Right renal pelvis (tissue), 4 donors: Measurements from ENCODE around the gene ATP23. TPM values are rescaled to one million over a fixed set of nuclear protein-coding genes. Genes with fewer than 3 reads are reported as not detected.

Source experiments
- DNase-seq, 4 donors: peaks; one replicate each; pipeline ENCODE4 v3.0.0-alpha.2; 2013; ENCODE audit warnings: low read depth in 4 of 4, low spot score in 3 of 4, missing footprints in 1 of 4
- polyA plus RNA-seq, 4 donors: library from polyadenylated mRNA; unstranded; fragments of 120-200 nt; gene quantifications; one replicate each; pipeline ENCODE4 v1.2.1, GENCODE V29; 2013; ENCODE audit not compliant: insufficient read length in 4 of 4

Gene ATP23
- polyA plus RNA-seq, 4 donors, result 9.5 to 12.4 (median 10.9) TPM

DNA sequence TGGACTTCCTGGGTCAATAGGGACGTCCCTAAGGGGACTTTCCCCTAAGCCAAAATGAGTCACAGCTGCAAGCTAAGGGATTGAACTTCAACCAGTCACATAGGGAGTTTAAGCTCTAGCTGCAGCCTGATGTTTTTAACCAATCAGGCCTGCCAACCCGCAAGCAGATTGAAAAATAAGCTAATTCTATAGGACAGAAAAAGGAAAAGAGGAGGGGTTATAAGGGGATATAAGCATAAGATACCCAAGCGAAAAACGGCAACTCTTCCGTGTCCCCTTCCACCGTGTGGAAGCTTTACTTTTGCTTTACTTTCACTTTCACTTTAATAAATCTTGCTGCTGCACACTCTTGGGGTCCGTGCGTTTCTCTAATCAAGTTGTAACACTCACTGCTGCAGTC lies 24.4 kb downstream of the ATP23 start:
- DNase-seq, result no peak

DNA sequence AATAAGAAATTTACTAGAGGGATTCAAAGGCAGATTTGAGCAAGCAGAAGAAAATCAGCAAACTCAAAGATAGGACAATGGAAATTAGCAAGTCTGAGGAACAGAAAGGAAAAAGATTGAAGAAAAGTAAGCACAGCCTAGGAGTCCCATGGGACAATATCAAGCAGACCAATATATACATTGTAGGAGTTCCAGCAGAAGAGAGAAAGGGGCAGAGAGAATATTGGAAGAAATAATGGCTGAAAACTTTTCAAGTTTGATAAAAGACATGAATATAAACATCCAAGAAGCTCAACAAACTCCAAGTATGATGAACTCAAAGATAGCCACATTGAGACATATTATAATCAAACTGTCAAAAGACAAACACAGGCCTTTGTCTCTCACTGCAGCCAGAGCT lies 25.2 kb downstream of the ATP23 start:
- DNase-seq, result no peak

DNA sequence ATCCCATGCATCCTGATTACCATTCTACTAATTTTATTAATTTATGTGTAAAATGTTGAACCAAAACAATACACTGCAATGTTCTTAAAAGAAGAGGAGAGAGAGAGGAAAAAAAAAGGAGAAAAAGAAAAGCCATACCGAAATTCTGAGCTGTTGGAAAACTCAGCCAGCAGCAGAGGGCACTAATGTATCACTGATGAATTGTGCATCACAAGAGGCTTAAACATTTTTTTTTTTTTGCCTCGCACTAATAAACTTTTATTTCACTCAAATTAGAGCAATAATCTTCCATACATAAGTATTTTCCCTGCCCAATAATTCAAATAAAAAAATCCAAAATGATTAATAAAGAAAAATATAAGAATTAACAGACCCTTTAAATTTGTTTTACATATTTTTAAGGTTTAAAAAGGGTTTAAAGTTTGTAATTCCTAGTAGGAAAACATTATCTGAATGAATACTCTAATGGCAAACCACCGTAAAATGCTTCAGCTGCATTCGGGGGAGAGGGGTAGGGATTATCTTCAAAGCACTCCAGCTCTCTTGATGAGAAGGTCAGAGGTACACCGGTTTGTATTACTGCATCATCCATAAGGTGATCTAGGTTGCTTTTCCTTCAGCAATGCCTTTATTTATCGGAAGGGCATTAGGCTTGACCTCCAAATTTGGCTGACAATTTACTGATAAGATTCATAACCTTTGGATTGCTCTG lies 41.9 kb downstream of the ATP23 start:
- peak; percentile 16 to 43 (median 34) for DNase-seq

DNA sequence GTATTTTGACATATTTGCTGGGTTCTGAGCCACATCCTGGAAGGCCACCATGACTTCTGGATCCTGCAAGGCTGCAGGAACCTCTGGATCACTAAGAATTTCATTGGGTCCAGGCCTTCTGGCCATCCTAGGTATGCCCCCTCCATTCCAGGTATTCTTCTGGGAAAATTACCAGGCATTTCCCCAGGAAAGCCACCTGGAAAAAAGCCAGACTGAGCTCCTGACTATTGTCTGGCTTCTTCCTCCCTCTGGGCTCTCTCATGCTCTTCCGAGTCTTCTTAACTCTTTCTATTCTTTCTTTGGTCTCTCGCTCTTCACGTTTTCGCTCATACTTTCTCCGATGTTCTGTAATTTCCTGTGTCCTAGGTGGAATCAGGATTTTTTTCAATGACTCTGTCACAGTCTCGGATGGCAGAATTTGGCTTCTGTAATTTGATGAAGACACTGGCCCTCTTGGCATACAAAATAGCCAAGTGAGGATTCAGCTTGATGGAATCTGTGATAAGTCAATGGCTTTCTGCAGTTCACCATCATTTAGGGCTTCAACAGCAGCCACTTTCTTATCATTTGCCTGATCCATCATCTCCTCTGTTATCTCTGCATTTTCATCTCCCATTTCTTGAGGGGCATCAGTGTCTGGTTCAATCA lies 42.6 kb downstream of the ATP23 start:
- DNase-seq, result no peak

DNA sequence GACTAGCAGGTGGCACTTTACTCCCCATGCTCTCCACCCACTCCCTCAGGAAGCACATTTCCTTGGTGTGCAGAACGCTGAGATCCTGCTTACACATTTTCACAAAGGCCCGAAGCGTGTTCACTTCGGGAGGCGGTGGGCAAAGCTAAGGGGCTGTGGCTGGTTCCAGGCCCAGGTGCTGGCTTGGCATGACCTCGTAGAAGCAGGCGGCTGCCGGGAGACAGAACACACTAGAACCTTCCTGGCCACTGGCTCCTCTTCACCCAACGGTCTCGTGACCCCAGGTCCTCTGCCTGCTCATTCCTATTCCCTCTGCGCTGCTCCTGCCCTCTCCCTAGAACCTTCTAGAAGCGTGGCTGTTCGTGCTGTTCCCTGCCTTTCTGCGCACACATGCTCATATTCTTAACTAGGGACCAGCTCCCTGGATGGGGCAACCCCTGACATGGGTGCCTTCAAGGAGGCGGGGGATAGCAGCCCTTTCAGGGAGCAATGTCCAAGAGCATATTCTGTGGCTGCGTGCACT lies 43.3 kb downstream of the ATP23 start:
- no peak for DNase-seq

DNA sequence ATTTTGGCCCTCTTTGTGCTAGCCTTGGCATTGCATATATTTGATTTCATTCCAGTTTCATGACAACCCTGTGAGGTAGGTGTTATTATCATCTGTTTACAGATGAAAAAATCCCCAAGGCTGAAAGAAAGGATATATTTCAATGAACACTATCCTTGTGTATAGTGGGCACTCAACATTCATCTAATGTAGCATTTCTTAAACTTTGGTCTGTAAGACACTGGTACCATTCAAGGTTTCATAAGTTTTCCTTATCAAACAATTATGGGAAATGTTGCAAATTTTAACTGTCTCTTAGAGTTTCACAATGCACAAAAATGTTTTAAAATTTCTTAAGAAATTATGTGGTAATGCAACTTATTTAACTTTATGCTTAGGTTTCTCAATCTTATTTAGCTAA lies 44.3 kb downstream of the ATP23 start:
- no peak for DNase-seq

DNA sequence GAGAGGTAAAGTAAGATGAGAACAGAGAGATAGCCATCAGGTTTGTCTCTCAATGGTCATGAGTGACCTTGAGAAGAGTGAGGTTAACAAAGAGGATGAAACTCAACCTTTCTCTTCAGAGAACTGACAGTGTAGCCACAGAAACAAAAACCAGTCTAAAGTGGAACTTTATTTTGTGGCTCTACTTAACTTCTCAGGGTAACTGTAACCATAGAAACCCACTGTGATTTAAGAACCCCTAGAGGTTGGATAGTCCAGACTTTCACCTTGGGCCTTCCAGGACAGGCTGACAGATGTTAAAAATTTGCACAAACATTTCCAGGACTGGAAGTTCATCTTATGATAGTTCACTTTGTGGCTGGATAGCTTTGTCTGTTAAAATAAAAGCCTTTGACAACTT lies 48.5 kb downstream of the ATP23 start:
- no peak for DNase-seq

DNA sequence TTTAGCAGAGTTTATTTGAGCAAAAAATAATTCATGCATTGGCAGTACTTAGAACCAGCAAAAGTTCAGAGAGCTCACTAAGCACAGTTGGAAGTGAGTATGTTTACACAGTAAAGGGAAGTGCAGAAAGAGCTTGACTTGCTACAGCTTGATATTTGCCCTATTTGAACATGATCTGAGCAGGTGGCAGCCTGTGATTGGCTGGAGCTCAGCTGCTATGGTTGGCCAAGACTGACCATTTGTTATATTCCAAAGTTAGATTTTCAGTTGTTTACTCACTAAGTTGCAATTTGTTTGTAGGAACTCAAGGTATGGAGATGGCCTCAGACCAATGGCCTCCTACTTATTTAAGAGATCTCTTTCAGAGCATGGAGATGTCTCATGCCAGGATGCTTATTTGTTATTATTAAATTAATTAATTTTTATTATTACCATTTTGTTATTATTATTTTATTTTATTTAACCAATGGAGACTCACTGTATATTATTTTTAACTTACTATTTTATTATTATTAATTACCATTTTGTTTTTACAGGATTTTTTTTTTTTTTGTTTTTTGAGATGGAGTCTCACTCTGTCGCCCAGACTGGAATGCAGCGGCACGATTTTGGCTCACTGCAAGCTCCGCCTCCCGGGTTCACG lies 49.0 kb downstream of the ATP23 start:
- DNase-seq, result no peak

DNA sequence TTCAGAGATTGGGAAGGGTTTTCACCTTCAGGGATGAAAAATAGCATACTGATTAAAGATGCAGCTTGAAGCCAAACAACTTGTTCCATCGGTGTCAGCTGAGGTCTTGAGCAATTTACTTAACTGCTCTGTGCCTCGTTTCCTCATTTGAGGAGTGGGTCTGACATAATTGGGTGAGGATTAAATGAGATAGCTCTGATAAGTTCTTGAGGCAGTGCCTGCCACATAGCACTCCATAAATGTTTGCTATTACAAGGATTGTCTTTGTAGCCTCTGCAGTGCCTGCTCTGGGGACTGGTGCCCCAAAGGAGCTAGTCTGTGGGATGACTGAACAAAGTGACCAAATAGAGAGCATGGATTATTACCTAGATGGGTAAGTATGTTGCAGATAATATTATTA lies 50.6 kb downstream of the ATP23 start:
- no peak for DNase-seq

DNA sequence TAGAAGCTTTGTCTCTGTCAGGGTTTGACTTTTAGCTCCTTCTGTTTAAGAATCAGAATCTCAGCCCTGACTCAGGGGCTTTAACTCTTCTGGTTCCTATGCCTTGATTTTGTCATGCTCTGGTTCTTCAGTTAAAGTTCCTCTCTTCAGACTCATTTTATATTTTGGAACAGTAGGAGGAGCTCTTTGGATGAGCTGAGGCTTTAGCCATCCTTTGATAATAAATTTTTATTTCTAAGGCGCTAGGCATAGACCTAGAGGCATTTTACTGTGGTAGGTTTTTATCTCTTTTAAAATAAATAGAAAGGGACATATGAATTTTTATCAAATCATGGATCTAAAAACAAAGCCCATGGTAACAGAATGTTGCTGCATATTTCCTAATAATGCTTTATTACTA lies 51.7 kb downstream of the ATP23 start:
- no peak for DNase-seq

DNA sequence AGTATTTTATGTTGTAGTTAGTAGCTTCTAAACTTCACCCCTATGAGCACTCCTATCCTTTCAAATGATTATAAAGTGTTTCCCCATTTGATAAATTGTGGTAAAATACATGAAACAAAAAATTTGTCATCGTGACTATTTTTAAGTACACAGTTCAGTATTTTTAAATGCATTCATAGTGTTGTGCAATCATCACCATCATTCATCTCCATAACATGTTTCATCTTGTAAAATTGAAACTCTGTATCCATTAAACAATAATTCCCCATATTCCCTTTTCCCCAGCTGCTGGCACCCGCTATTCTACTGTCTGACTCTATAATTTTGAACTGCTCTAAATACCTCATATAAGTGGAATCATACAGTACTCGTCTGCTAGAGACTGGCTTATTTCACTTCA lies 52.5 kb downstream of the ATP23 start:
- DNase-seq, result no peak

DNA sequence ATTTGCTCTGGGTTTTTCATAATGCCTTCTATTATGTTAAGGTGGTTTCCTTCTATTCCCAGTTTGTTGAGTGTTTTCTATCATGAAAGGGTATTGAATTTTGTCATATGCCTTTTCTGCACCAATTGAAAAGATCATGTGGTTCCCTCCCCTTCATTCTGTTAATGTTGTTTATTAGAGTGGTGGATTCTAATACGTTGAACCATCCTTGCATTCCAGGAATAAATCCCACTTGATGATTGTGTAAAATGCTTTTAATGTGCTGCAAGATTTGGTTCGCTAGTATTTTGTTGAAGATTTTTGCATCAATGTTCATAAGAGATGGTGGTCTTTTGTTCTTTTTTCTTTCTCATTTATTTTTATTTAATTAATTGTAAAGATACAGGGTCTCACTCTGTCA lies 55.2 kb downstream of the ATP23 start:
- DNase-seq, result no peak

DNA sequence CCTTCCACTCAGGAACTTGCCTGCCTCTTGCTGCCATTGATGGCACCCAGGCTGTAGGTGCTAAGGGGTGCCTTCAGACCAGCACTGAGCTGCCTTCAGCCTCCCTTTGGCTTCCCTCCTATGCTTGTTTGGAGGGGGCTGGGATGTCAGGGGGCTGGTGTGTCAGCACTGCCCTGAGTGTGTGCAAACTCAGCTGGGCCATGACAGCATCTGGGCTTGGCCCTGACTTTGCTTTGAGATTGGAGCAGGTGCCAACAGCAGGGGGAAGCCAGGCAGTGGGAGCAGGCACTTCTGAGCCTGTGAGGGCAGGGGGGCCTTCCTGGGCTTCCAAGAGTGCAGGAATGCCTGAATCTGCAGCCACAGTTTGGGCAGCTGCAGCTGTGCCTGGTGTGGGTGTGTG lies 56.9 kb downstream of the ATP23 start:
- no peak for DNase-seq

DNA sequence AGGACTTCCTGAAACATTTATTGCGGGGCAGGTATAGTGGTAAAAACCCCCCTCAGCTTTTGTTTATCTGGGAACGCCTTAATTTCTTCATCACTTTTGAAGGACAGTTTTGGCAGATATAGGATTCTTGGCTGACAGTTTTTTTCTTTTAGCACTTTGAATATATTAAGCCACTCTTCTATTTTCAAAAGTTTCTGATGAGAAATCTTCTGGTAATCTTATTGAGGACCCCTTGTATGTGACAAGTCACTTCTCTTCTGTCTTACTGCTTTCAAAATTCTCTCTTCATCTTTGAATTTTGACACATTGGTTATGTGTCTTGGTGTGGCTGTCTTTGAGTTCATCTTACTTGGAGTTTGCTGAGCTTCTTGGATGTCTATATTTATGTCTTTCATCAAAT lies 59.1 kb downstream of the ATP23 start:
- no peak for DNase-seq

DNA sequence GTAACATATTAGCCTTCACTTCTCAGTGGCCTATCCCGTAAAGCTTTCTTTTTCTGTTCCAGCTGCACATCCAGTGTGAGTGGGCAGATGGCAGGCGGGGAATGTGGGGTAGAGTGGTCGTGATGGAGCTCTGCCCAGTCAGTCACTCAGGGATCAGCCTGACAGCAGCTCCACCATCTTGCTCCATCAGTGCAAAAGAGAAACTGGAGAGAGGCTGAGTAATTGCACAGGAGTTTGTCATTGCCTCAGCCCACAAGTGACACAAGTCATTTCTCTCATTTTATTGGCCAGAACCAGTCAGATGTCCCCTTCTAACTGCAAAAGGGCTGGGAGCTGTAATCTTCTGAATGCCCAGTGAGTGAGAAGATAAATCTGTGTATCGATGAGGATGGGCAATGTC lies 66.5 kb downstream of the ATP23 start:
- no peak for DNase-seq

DNA sequence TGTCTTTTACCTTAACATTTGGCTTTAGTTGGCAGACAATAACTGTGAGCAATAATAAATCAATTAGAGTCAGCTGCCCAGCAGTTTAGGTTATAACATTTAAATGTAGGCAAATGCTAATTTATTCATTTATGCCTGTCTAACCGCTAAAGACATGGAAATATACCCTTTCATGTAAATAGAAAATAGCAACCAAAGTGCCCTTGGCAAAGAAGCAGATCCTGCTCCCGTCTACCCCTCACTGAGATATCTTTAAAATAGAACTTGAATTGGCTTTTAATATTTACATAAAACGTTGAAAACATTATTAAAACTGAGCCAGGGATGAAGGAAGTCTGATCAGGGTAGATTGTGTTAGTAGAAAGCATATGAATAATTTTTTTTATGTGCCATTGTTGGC lies 67.3 kb downstream of the ATP23 start:
- DNase-seq, result no peak

Other genes starting within 250 kb of the ATP23 start
- 100 to 1,000 TPM; 209 to 223 (median 214) TPM for gene OS9, start 247.4 kb upstream of the ATP23 start, polyA plus RNA-seq
- 1 to 10 TPM in 2 of 4 donors, under 1 TPM in 2; 0.73 to 2.0 (median 1.1) TPM for gene AGAP2, start 202.8 kb upstream of the ATP23 start, polyA plus RNA-seq
- 100 to 1,000 TPM in 2 of 4 donors, 10 to 100 TPM in 2; 92.0 to 109 (median 100) TPM for gene TSPAN31, start 196.5 kb upstream of the ATP23 start, polyA plus RNA-seq
- gene CDK4, start 189.3 kb upstream of the ATP23 start, polyA plus RNA-seq, result 100 to 1,000 TPM; 218 to 258 (median 236) TPM
- 10 to 100 TPM; 17.7 to 21.0 (median 19.4) TPM for gene MARCHF9, start 186.5 kb upstream of the ATP23 start, polyA plus RNA-seq
- 1 to 10 TPM in 3 of 4 donors, under 1 TPM in 1; 1.00 to 1.5 (median 1.1) TPM for gene CYP27B1, start 174.5 kb upstream of the ATP23 start, polyA plus RNA-seq
- gene METTL1, start 169.5 kb upstream of the ATP23 start, polyA plus RNA-seq, result 10 to 100 TPM; 29.0 to 33.4 (median 29.9) TPM
- 10 to 100 TPM in 2 of 4 donors, 1 to 10 TPM in 2; 9.7 to 15.1 (median 12.1) TPM for gene EEF1AKMT3, start 169.0 kb upstream of the ATP23 start, polyA plus RNA-seq
- gene TSFM, start 158.8 kb upstream of the ATP23 start, polyA plus RNA-seq, result 10 to 100 TPM; 40.8 to 52.9 (median 45.5) TPM
- 10 to 100 TPM in 2 of 4 donors, 1 to 10 TPM in 2; 6.0 to 13.0 (median 9.7) TPM for gene AVIL, start 122.8 kb upstream of the ATP23 start, polyA plus RNA-seq
- 100 to 1,000 TPM; 256 to 278 (median 266) TPM for gene CTDSP2, start 94.8 kb upstream of the ATP23 start, polyA plus RNA-seq